Urinary bladder (tissue), 4 donors: ENCODE data around the gene SMKR1. TPM values are rescaled to one million over a fixed set of nuclear protein-coding genes. Genes with fewer than 3 reads are reported as not detected.

ENCODE experiments used
- DNase-seq: peaks from one replicate; pipeline ENCODE4 v3.0.0-alpha.2; 2015; ENCODE audit errors: extremely low spot score
- H3K27ac ChIP-seq: one replicate; pipeline ENCODE4 v1.5.1; 2013; ENCODE audit warnings: low read depth, mild to moderate bottlenecking, moderate library complexity
- H3K36me3 ChIP-seq: one replicate; pipeline ENCODE4 v1.6.1; 2013; ENCODE audit warnings: mild to moderate bottlenecking, moderate library complexity; ENCODE audit not compliant: insufficient read depth
- H3K4me1 ChIP-seq: one replicate; pipeline ENCODE4 v1.6.1; 2013; ENCODE audit warnings: mild to moderate bottlenecking, moderate library complexity; ENCODE audit not compliant: insufficient read depth
- H3K4me3 ChIP-seq: one replicate; pipeline ENCODE4 v1.5.1; 2013; ENCODE audit warnings: low read depth, low read length
- WGBS: extraction: QIAGEN DNeasy Blood & Tissue Kit; methylation state at CpG from one replicate; pipeline ENCODE4 v1.1.7; 2013; 5-methylcytosine and 5-hydroxymethylcytosine counted together
- polyA plus RNA-seq: library from polyadenylated mRNA; stranded (reverse); fragments of 200-250 nt; gene quantifications from one replicate; pipeline ENCODE4 v1.2.3, GENCODE V29; 2013
- small RNA-seq: library from RNA; depleted of rRNA; stranded (forward); fragments of <200 nt; gene quantifications from one replicate; pipeline ENCODE3, GENCODE V24; 2014
- total RNA-seq: library from RNA; depleted of rRNA; stranded (reverse); fragments of >200 nt; gene quantifications from one replicate; pipeline ENCODE4 v1.2.3, GENCODE V29; 2014
- donor health status: healthy with polysubstance abuse.
- donor health status: healthy.

SMKR1 gene
- total and polyA plus RNA-seq, 2 donors, result not detected

DNA sequence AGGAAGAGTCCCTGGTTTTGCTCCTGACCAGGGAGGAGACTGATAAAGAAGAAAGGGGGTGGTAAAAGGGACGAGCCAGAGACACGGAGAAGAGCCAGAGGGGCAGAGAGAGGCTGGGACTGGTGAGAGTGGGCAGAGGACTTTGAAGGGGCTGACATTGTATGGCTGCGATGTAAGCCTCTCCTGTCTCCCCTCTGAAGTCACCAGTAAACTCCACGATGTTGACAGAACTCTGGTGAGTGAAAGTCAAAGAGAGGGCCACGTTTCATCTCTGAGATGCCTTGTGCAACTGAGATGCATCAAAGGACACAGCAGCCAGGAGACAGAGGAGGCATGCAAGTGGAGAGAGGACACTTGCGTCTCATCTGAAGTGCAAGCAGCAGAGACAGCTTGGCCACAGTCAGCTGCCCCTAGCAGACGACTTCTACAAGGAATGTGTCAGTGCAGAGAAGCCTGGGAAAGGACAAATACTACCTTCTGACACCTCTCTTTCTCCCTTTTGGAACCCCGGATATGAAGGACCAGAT is 54.3 kb downstream of the SMKR1 start:
- no peak for DNase-seq
- 41% methylated on average over 8 of the region's 8 CpGs for WGBS
- H3K4me1 ChIP-seq, result no peaks in the 10 kb centered on the region
- H3K4me3 ChIP-seq, result no peak overlapping the region
- H3K36me3 ChIP-seq, result no peaks in the 10 kb centered on the region
- no peak overlapping the region for H3K27ac ChIP-seq

- DNase-seq, result no peak
- no peak overlapping the region for H3K4me3 ChIP-seq
- H3K27ac ChIP-seq, result no peak overlapping the region
- H3K36me3 ChIP-seq, result no peaks in the 10 kb centered on the region
- 44% methylated on average over 11 of the region's 11 CpGs for WGBS
- H3K4me1 ChIP-seq, result no peaks in the 10 kb centered on the region
Observed at GRCh38 chr7:129557686-129558481, 55.6 kb downstream of the SMKR1 start.

DNA sequence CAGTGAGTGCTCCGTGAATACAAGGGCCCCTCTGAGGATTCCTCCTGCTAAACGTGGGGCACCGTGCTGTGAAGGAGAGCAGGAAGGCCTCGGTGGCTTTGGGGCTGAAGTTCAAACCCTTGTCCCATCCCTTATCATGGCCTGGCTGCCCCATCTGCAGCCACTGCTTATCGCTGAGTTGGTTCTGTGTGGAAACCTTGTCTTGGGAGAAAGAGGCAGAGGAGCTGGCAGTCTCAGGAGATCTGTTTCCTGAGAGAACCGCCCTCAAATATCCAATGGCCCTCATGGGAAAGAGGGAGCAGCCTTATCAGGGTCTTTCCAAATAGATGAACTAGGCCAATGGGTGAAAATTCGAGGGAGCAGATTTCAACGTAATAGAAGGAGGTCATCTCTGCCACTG is 57.2 kb downstream of the SMKR1 start:
- DNase-seq, result no peak
- Histone ChIP-seq H3K27ac (no peak overlapping the region), H3K4me1 (no peaks in the 10 kb centered on the region), H3K4me3 (no peak overlapping the region), H3K36me3 (no peaks in the 10 kb centered on the region)
- 68% methylated on average over 8 of the region's 8 CpGs for WGBS

DNA sequence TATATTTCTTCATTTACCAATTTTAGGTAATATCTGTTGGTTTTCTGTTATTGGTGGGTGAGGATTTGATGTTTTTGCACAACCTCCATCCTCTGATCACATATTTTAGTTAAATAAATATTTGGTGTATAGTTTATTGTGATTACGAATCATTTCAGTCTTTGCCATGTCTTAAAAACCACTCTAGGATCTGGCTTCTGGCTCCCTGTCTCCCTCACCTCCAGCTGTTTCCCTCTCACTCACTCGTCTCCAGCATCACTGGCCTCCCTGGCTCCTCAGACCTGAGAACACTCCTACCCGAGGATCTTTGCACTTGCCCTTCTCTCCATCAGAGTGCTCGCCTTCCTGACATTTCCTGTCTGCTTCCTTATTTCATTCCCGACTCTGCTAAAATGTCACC is 58.5 kb downstream of the SMKR1 start:
- no peak for DNase-seq
- 42% methylated on average over 5 of the region's 5 CpGs for WGBS
- Histone ChIP-seq H3K4me1 (no peaks in the 10 kb centered on the region), H3K36me3 (no peaks in the 10 kb centered on the region), H3K4me3 (no peak overlapping the region), H3K27ac (no peak overlapping the region)

GRCh38 chr7:129561677-129562359 is 59.5 kb downstream of the SMKR1 start:
- H3K4me1 ChIP-seq, result no peaks in the 10 kb centered on the region
- no peaks in the 10 kb centered on the region for H3K36me3 ChIP-seq
- no peak overlapping the region for H3K4me3 ChIP-seq
- H3K27ac ChIP-seq, result no peak overlapping the region
- 57% methylated on average over 12 of the region's 12 CpGs for WGBS
- DNase-seq, result no peak

Small RNA genes within 50 kb of the gene (small RNA-seq; reads per million reads assigned to genes)
- gene RNU1-72P (not detected), gene SNRPGP3 (not detected)

Other genes starting within 250 kb of the SMKR1 start
- 4.1 TPM for gene STRIP2, start 68.1 kb upstream of the SMKR1 start, total RNA-seq
- 0.44 TPM for gene STRIP2, start 68.1 kb upstream of the SMKR1 start, polyA plus RNA-seq
- 23.9 TPM for gene NRF1, start 109.2 kb downstream of the SMKR1 start, total RNA-seq
- 12.8 TPM for gene NRF1, start 109.2 kb downstream of the SMKR1 start, polyA plus RNA-seq